Gastrocnemius medialis (tissue), 4 donors: ENCODE measurements around the gene THPO. TPM values are rescaled to one million over a fixed set of nuclear protein-coding genes. Genes with fewer than 3 reads are reported as not detected.
A peak's percentile ranks its signal among the peaks of the same experiment; 100 is the strongest.

ENCODE experiments used
- ATAC-seq, 2 donors: fragments of 150-250 bp; one replicate each; pipeline ENCODE4 v1.9.1; 2016
- DNase-seq, 2 donors: peaks; one replicate each; pipeline ENCODE4 v3.0.0-alpha.2; 2019
- H3K27ac ChIP-seq, 4 donors: fragments of 200-600 bp; sonication (generic); 1 replicate in 1 of 4; 2 replicates in 3 of 4; pipeline ENCODE4 v1.5.1; 2016 to 2018; ENCODE audit warnings: mild to moderate bottlenecking in 2 of 4, moderate library complexity in 1 of 4
- H3K27me3 ChIP-seq, 3 donors: fragments of 200-600 bp; sonication (generic) in 2 of 3; 1 replicate in 1 of 3; 2 replicates in 2 of 3; pipeline versions ENCODE4 v1.5.1 to v1.6.0; 2016 to 2019; ENCODE audit warnings: mild to moderate bottlenecking in 1 of 3, moderate library complexity in 1 of 3
- H3K36me3 ChIP-seq, 2 donors: fragments of 200-600 bp; sonication (generic) in 1 of 2; one replicate each; pipeline ENCODE4 v1.5.1; 2017 to 2018
- H3K4me1 ChIP-seq, 2 donors: fragments of 200-600 bp; sonication (generic) in 1 of 2; one replicate each; pipeline ENCODE4 v1.5.1; 2016 to 2017; ENCODE audit warnings: mild to moderate bottlenecking in 2 of 2
- H3K4me3 ChIP-seq, 4 donors: fragments of 200-600 bp; sonication (generic) in 3 of 4; 1 replicate in 1 of 4; 2 replicates in 3 of 4; pipeline ENCODE4 v1.5.1; 2016 to 2019; ENCODE audit warnings: mild to moderate bottlenecking in 2 of 4
- H3K9me3 ChIP-seq, 3 donors: fragments of 200-600 bp; sonication (generic) in 2 of 3; 1 replicate in 1 of 3; 2 replicates in 2 of 3; pipeline ENCODE4 v1.5.1; 2016 to 2019
- POLR2A ChIP-seq, 2 donors: fragments of 450-650 bp; IDR thresholded peaks; one replicate each; pipeline ENCODE4 v1.6.1; 2017; ENCODE audit warnings: antibody characterized with exemption in 2 of 2, mild to moderate bottlenecking in 2 of 2, moderate library complexity in 2 of 2
- in situ Hi-C, 4 donors: fragments of 200-750 bp; cut with MboI; loops; one replicate each; pipeline versions ENCODE4 v1.15.0 to v1.8.0; 2017; ENCODE audit warnings: low sequenced_read_pairs in 4 of 4
- intact Hi-C: fragments of 100-400 bp; cut with DNase I; formaldehyde crosslinking; loops from one replicate; pipeline ENCODE4 v1.15.1; 2023; ENCODE audit warnings: low total_unique reads
- total RNA-seq, 4 donors: library from RNA; depleted of rRNA; stranded (reverse); fragments of >200 nt; gene quantifications; one replicate each; pipeline versions ENCODE4 v1.1.0 to v1.2.3, GENCODE V29; 2016
- TF ChIP-seq, protein P1 (sequence below), 5 experiments: fragments of 450-650 bp in 3 of 5; fragments of 200-600 bp in 2 of 5; sonication (generic) in 2 of 5; IDR thresholded peaks in 4 of 5; conservative IDR thresholded peaks in 1 of 5; 1 replicate in 4 of 5; 2 replicates in 1 of 5; pipeline ENCODE4 v1.5.1; 2016 to 2019; ENCODE audit warnings: antibody characterized with exemption in 5 of 5, mild to moderate bottlenecking in 3 of 5, moderate library complexity in 3 of 5

THPO gene
- total RNA-seq, 4 donors from 2014 or later, result 0.36 to 2.5 (median 0.69) TPM; not detected in 1

DNA sequence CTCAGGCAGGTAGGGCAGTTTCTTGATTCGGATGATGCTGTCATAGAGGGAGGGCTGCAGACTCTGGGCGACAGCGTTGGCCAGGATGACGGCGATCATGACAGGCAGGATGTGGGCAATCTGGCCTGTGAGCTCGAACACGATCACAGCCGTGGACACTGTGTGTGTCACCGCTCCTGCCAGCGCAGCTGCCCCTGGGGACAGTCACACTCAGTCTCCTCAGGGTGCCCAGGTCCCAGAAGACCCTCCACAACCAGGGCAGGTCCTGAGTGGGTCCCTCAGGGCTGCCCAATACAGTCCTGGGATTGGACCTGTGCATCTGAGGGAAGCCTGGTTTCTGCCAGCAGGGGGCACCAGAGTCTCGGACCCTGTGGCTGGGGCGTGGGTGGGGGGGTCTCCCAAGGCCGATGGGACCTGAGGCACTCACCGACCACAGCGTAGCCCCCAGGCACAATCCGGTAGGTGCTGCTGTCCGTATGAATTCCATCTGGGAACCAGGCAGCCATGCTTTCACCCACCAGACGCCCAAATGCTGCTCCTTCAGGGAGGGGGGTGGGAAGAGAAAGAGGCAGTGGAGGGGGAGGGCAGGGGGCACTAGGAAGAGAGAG, 23.8 kb downstream of the THPO start:
- no peaks in the 10 kb centered on the region for H3K36me3 ChIP-seq
- H3K27me3 ChIP-seq, result no peaks in the 10 kb centered on the region
- TF ChIP-seq, protein P1, sequence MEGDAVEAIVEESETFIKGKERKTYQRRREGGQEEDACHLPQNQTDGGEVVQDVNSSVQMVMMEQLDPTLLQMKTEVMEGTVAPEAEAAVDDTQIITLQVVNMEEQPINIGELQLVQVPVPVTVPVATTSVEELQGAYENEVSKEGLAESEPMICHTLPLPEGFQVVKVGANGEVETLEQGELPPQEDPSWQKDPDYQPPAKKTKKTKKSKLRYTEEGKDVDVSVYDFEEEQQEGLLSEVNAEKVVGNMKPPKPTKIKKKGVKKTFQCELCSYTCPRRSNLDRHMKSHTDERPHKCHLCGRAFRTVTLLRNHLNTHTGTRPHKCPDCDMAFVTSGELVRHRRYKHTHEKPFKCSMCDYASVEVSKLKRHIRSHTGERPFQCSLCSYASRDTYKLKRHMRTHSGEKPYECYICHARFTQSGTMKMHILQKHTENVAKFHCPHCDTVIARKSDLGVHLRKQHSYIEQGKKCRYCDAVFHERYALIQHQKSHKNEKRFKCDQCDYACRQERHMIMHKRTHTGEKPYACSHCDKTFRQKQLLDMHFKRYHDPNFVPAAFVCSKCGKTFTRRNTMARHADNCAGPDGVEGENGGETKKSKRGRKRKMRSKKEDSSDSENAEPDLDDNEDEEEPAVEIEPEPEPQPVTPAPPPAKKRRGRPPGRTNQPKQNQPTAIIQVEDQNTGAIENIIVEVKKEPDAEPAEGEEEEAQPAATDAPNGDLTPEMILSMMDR (IDR thresholded peaks at IDR 0.05 in 4 of 5, conservative IDR thresholded peaks at IDR 0.05 in 1 of 5), result peak; percentile 49 to 81 (median 61)
- no peak for TF ChIP-seq POLR2A (IDR thresholded peaks at IDR 0.05)
- no peak overlapping the region for H3K27ac ChIP-seq
- H3K9me3 ChIP-seq, result no peaks in the 10 kb centered on the region
- intact Hi-C loops, result no loop called here
- DNase-seq, result no peak
- no peak overlapping the region for H3K4me3 ChIP-seq
- peak in 1 of 2 donors; percentile 27 for ATAC-seq
- H3K4me1 ChIP-seq, result no peaks in the 10 kb centered on the region
- in situ Hi-C loops, result loop anchor here in 3 of 4 donors (25.0 kb wide), 3 partner anchors 408 to 458 kb away; partner anchors contain the start of gene VPS8 (in 1 of the 3)

DNA sequence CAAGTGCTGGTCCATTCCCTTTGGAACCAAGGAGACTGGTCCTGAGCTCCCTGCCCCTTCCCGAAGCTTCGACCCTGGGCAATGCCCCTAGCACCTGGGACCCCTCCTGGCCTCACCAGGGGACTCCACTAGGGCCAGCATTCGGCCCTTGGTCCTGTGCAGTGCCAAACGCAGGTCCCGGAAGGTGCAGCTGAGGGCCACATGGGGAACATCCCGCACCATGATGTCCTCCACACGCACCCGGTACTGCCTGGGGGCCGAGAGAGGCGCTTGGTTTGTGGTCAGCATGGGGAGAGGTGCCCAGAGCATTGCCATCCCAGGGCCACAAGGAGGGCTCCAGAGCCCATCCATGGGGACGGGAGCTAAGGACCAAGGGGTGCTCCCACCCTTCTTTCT, 24.5 kb downstream of the THPO start:
- Histone ChIP-seq H3K27ac (no peak overlapping the region), H3K9me3 (no peaks in the 10 kb centered on the region), H3K36me3 (no peaks in the 10 kb centered on the region), H3K4me1 (no peaks in the 10 kb centered on the region), H3K4me3 (no peak overlapping the region), H3K27me3 (no peaks in the 10 kb centered on the region)
- ATAC-seq (no peak), DNase-seq (no peak)
- TF ChIP-seq POLR2A (IDR thresholded peaks at IDR 0.05), result no peak
- TF ChIP-seq, protein P1 (IDR thresholded peaks at IDR 0.05 in 4 of 5, conservative IDR thresholded peaks at IDR 0.05 in 1 of 5), result no peak
- intact Hi-C loops, result no loop called here
- in situ Hi-C loops, result loop anchor here in 3 of 4 donors (25.0 kb wide), 3 partner anchors 409 to 459 kb away; partner anchors contain the start of gene VPS8 (in 1 of the 3)

DNA sequence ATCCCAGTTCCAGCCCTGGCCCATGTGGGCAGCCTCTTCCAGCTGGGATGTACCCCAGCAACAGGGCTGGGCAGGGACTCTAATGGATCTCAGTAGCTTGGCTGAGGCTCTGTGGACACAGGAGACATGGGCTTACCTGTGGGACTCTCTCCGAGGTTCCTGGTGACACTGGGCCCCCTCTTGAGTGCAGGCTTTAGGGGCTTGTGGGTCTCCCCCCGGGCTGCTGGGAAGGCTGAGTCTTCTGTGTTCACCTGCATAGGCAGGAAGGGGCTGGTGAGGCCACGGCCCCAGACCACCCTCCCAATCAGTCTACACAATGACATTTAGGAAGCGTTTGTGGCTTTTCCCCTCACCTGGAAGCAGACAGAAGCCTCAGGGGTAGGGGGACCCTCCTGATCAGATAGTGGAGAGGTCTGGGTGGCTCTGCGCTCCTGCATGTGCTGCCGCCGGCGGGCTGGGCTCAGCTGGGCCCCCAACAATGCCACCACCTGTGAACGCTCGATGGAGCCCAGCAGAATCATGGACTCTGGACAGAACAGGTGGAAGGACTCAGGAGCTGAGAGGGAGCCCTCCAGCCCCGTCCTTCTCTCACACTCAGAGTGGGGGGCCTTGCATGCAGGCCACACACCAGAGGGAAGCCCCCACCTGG, 25.0 kb downstream of the THPO start:
- DNase-seq (no peak), ATAC-seq (no peak)
- no peak for TF ChIP-seq POLR2A (IDR thresholded peaks at IDR 0.05)
- TF ChIP-seq, protein P1 (IDR thresholded peaks at IDR 0.05 in 4 of 5, conservative IDR thresholded peaks at IDR 0.05 in 1 of 5), result no peak
- in situ Hi-C loops (loop anchor here in 3 of 4 donors (25.0 kb wide), 3 partner anchors 409 to 459 kb away; partner anchors contain the start of gene VPS8 (in 1 of the 3)), intact Hi-C loops (no loop called here)
- H3K27ac ChIP-seq, result no peak overlapping the region
- H3K27me3 ChIP-seq, result no peaks in the 10 kb centered on the region
- H3K9me3 ChIP-seq, result no peaks in the 10 kb centered on the region
- H3K4me3 ChIP-seq, result no peak overlapping the region
- H3K4me1 ChIP-seq, result no peaks in the 10 kb centered on the region
- H3K36me3 ChIP-seq, result no peaks in the 10 kb centered on the region

DNA sequence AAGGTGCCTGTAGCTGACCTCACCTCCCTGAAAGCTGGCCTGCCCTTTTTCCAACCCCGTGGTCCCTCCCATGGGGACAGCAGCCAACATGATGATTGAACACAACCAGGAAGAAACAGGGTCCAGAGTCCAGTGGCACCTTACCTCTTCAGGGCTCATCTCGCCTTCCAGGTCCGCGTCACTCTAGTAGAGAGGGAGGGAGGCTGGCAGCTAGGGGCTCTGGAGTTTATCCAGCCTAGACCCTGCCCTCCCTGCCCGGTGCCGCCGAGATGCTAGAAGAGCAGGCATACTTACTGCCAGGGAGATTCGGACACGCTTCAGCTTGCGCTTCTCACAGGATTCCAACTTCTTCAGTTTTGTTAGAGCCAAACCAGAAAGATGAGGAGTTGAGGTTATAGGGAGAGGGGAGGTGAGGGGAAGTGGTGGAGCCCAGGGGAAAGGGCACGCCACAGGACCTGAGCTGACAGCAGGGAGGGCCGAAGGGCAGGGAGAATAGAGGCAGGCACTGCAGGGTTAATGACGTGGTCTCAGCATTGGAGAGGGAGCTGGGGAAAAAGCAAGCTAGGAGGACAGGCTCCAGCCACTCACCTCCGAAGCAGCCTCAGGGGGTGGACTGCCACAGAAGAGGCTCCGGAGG, 25.7 kb downstream of the THPO start:
- H3K36me3 ChIP-seq, result no peaks in the 10 kb centered on the region
- DNase-seq (no peak), ATAC-seq (no peak)
- H3K9me3 ChIP-seq, result no peaks in the 10 kb centered on the region
- in situ Hi-C loops (loop anchor here in 3 of 4 donors (25.0 kb wide), 3 partner anchors 410 to 460 kb away; partner anchors contain the start of gene VPS8 (in 1 of the 3)), intact Hi-C loops (no loop called here)
- H3K27ac ChIP-seq, result no peak overlapping the region
- no peaks in the 10 kb centered on the region for H3K4me1 ChIP-seq
- TF ChIP-seq, protein P1 (IDR thresholded peaks at IDR 0.05 in 4 of 5, conservative IDR thresholded peaks at IDR 0.05 in 1 of 5), result no peak
- no peak for TF ChIP-seq POLR2A (IDR thresholded peaks at IDR 0.05)
- no peaks in the 10 kb centered on the region for H3K27me3 ChIP-seq
- H3K4me3 ChIP-seq, result no peak overlapping the region
